Activated naive CD8-positive, alpha-beta T cell treated with anti-CD3 and anti-CD28 coated beads, Interleukin-2, amount 50 U/mL, for 24 hours (primary cell): Measurements from ENCODE around the gene ADRA1B.

Experiments
- ATAC-seq: fragments of 150-1000 bp; cut with Tn5 transposase; one replicate; pipeline ENCODE4 v1.10.0; 2021
- DNase-seq: peaks from one replicate; pipeline ENCODE4 v3.0.0; 2021
- H3K27ac Mint-ChIP-seq: one replicate; pipeline ENCODE4 v1.8.0; 2021; ENCODE audit warnings: mild to moderate bottlenecking, mixed read lengths
- H3K27me3 Mint-ChIP-seq: one replicate; pipeline ENCODE4 v1.8.0; 2021; ENCODE audit warnings: mixed read lengths
- H3K36me3 Mint-ChIP-seq: one replicate; pipeline ENCODE4 v1.8.0; 2021; ENCODE audit warnings: low read depth, mixed read lengths
- H3K4me1 Mint-ChIP-seq: one replicate; pipeline ENCODE4 v1.8.0; 2021; ENCODE audit warnings: mixed read lengths
- H3K4me3 Mint-ChIP-seq: one replicate; pipeline ENCODE4 v1.8.0; 2021; ENCODE audit warnings: mild to moderate bottlenecking, moderate library complexity, mixed read lengths
- H3K9me3 Mint-ChIP-seq: one replicate; pipeline ENCODE4 v1.8.0; 2021; ENCODE audit warnings: mixed read lengths

ADRA1B gene

GRCh38 chr5:159933531-159934485, 17.5 kb downstream of the ADRA1B start:
- ATAC-seq = no peak
- Mint-ChIP-seq H3K4me3 (no peak overlapping the region), H3K9me3 (no peaks in the 10 kb centered on the region), H3K4me1 (peaks cover 5% of the 10 kb centered on the region), H3K36me3 (no peaks in the 10 kb centered on the region), H3K27ac (no peak overlapping the region), H3K27me3 (peaks cover 41% of the 10 kb centered on the region)
- DNase-seq = no peak

- H3K36me3 Mint-ChIP-seq = no peaks in the 10 kb centered on the region
- peaks cover 35% of the 10 kb centered on the region for H3K27me3 Mint-ChIP-seq
- no peaks in the 10 kb centered on the region for H3K9me3 Mint-ChIP-seq
- H3K27ac Mint-ChIP-seq = no peak overlapping the region
- DNase-seq (no peak), ATAC-seq (no peak)
- no peak overlapping the region for H3K4me3 Mint-ChIP-seq
- H3K4me1 Mint-ChIP-seq = peaks cover 5% of the 10 kb centered on the region
These were observed 19.7 kb downstream of the ADRA1B start for GRCh38 chr5:159935946-159936345.

- peaks cover 5% of the 10 kb centered on the region for H3K4me1 Mint-ChIP-seq
- H3K4me3 Mint-ChIP-seq = no peak overlapping the region
- H3K9me3 Mint-ChIP-seq = no peaks in the 10 kb centered on the region
- ATAC-seq (no peak), DNase-seq (no peak)
- peaks cover 41% of the 10 kb centered on the region for H3K27me3 Mint-ChIP-seq
- H3K36me3 Mint-ChIP-seq = no peaks in the 10 kb centered on the region
- H3K27ac Mint-ChIP-seq = no peak overlapping the region
These were observed 20.5 kb downstream of the ADRA1B start for GRCh38 chr5:159936686-159937329.

DNA sequence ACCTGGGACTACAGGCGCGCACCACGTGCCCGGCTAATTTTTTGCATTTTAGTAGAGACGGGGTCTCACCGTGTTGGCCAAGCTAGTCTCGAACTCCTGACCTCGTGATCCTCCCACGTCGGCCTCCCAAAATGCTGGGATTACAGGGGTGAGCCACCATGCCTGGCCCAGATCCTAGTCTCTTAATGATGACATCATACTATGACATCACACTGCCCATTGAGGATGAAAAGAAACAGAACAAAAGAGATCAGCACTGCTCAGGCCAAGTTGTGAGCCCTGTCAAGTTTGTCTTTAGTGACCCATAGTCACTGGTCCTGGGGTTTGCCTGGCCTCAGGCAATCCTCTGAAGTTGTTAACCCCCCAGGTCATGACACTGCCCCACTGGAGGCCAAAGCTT, 21.3 kb downstream of the ADRA1B start:
- DNase-seq (no peak), ATAC-seq (no peak)
- Mint-ChIP-seq H3K27ac (no peak overlapping the region), H3K4me3 (no peak overlapping the region), H3K9me3 (no peaks in the 10 kb centered on the region), H3K27me3 (peaks cover 38% of the 10 kb centered on the region), H3K36me3 (no peaks in the 10 kb centered on the region), H3K4me1 (peaks cover 5% of the 10 kb centered on the region)

- H3K9me3 Mint-ChIP-seq = no peaks in the 10 kb centered on the region
- ATAC-seq (no peak), DNase-seq (no peak)
- H3K4me1 Mint-ChIP-seq = peaks cover 2% of the 10 kb centered on the region
- no peak overlapping the region for H3K4me3 Mint-ChIP-seq
- H3K27me3 Mint-ChIP-seq = peaks cover 29% of the 10 kb centered on the region
- H3K36me3 Mint-ChIP-seq = peaks cover 2% of the 10 kb centered on the region
- no peak overlapping the region for H3K27ac Mint-ChIP-seq
These were observed 27.0 kb downstream of the ADRA1B start for GRCh38 chr5:159943326-159943725.

GRCh38 chr5:159944056-159944600, 27.8 kb downstream of the ADRA1B start:
- no peak for DNase-seq
- Mint-ChIP-seq H3K36me3 (peaks cover 2% of the 10 kb centered on the region), H3K27ac (no peak overlapping the region), H3K4me1 (peaks cover 2% of the 10 kb centered on the region), H3K9me3 (no peaks in the 10 kb centered on the region), H3K4me3 (no peak overlapping the region), H3K27me3 (peaks cover 29% of the 10 kb centered on the region)
- no peak for ATAC-seq

DNA sequence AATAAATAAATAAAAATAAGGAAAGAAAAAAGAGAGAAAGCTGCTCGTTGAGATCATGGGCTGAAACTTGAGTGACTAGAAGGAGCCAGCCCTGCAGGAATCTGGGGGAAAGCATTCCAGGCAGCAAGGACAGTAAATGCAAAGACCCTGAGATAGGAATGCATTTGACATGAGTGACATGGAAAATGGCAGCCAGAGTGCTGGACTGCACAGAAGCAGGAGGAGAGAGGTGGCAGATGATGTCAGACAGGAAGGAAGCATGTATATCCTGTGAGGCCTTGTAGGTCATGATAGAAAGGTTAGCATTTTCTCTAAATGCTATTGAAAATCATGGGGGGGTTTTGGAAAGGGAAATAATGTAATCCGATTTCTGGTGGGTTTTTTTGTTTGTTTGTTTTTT, 29.1 kb downstream of the ADRA1B start:
- Mint-ChIP-seq H3K4me3 (no peak overlapping the region), H3K4me1 (peaks cover 2% of the 10 kb centered on the region), H3K9me3 (no peaks in the 10 kb centered on the region), H3K36me3 (peaks cover 2% of the 10 kb centered on the region), H3K27me3 (peaks cover 36% of the 10 kb centered on the region), H3K27ac (no peak overlapping the region)
- no peak for DNase-seq
- ATAC-seq = no peak

DNA sequence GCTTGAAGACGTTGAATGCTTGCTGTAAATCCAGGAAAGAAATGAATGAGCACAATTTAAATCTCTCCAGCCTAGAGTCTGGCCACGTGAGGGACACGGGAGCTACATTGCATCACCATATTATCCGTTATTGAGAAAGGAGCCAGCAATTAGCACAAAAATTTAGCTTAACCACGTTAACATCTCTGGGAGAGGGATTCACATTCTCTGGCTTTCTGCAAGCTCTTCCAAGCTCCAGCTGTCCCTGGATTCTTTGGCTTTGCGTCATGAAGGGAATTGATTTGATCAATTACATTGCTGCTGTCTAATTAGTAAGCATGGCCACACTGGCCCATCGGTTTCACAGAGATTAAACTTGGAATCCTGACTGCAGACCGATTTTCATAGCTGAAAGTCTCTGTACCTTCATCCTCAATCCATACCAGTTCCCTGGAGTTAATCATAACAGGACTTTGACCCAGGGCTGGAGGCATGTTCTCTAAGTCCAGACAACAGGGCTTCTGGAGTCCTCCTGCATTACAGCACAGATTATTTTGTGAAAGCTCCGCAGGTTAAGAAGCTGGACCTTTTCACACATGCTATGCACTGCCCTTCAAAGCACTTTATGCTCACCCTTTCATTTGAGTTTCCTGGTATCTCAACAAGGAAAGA, 31.6 kb downstream of the ADRA1B start:
- Mint-ChIP-seq H3K36me3 (peaks cover 2% of the 10 kb centered on the region), H3K9me3 (no peaks in the 10 kb centered on the region), H3K4me1 (peaks cover 2% of the 10 kb centered on the region), H3K4me3 (no peak overlapping the region), H3K27me3 (peaks cover 25% of the 10 kb centered on the region), H3K27ac (no peak overlapping the region)
- DNase-seq (no peak), ATAC-seq (no peak)

DNA sequence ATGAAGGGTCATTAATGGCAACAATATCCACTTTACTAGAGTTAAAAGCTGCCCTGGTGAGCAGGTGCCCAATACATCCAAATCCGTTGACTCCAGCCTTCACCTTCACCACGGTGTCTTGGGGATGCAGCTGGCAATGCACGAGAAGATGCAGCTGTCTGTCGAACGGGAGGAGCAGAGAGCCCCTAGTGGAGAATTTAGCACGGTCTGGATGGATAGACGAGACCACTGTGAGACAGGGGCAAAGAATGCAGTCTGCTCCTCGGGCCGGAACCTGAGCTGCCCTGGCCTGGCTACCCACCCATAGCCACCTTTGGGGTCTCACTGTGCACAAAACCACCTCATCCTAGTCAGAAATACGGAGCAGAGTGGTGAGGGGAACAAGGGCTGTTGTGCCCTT, 35.1 kb downstream of the ADRA1B start:
- DNase-seq = no peak
- Mint-ChIP-seq H3K4me3 (no peak overlapping the region), H3K9me3 (no peaks in the 10 kb centered on the region), H3K36me3 (no peaks in the 10 kb centered on the region), H3K4me1 (no peaks in the 10 kb centered on the region), H3K27ac (no peak overlapping the region), H3K27me3 (peaks cover 23% of the 10 kb centered on the region)
- ATAC-seq = peak; percentile 20

DNA sequence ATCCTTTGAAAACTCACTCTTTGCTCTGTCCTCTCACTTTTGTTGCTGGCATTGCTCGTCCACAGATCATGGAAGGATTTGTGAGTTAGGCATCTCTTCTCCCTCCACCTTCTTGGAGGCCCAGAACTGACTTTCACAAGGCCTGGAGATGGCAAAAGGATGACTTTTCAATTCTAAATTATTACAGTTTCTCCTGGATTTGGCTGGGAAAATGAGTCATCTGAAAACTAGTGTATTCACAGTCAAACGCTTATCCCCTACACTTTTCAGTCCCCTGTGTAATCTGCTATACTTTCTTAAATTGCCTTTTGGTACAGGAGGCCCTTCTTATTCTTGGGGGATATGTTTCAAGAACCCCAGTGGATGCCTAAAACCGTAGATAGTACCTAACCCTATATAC, 35.6 kb downstream of the ADRA1B start:
- H3K4me3 Mint-ChIP-seq = no peak overlapping the region
- ATAC-seq = no peak

DNA sequence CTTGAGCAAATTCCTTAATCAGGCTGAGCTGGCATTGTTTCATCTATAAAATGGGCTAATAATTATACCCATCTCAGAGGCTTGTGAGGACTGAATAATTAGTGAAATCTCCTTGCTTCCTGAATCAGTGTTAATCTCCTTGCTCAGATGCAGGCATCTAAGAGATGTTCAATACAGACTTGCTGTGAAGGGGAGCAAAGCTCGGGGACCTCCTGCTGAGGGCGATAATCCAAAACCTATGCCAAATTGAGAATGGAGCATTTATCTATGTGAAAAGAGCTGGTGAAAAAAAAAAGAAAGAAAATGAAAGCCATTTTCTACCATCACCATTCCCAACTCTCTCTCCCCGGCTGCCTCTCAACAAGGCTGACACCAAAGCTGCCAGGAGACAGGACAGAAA, 37.3 kb downstream of the ADRA1B start:
- H3K27me3 Mint-ChIP-seq = peaks cover 19% of the 10 kb centered on the region
- no peaks in the 10 kb centered on the region for H3K36me3 Mint-ChIP-seq
- H3K9me3 Mint-ChIP-seq = no peaks in the 10 kb centered on the region

More for the DNA sequence above, 35.6 kb downstream of the ADRA1B start:
- Mint-ChIP-seq H3K4me1 (no peaks in the 10 kb centered on the region), H3K9me3 (no peaks in the 10 kb centered on the region), H3K27me3 (peaks cover 20% of the 10 kb centered on the region), H3K36me3 (no peaks in the 10 kb centered on the region), H3K27ac (no peak overlapping the region)
- no peak for DNase-seq

DNA sequence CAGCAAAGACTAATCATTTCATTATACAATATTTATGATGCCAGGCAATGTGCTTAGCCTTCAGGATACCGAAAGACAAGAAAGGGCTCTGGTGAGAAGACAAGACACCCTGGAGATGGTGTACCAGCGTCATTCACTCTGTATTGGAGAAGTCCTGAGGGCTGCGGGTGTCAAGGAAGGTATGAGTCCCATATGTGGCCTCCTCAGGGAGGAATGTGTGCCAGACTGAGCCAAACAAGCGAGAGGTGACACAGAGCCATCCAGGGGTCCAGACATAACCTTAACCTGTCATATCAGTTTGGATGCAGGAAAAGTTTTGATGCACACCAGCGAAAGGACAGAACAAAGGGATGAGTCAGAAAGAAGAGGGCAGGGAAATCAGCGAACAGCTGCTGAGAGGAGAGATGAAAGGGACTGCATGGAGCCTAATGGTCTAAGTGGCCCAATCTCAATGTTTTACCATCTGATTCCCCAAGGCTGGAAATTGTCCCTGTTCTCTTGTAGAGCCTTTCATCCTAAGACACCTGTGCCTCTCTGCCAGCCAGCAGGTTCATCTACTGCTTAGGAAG, 38.9 kb downstream of the ADRA1B start:
- no peaks in the 10 kb centered on the region for H3K4me1 Mint-ChIP-seq
- no peak overlapping the region for H3K4me3 Mint-ChIP-seq
- H3K27ac Mint-ChIP-seq = no peak overlapping the region
- H3K27me3 Mint-ChIP-seq = peaks cover 6% of the 10 kb centered on the region
- no peaks in the 10 kb centered on the region for H3K9me3 Mint-ChIP-seq
- DNase-seq (no peak), ATAC-seq (no peak)
- no peaks in the 10 kb centered on the region for H3K36me3 Mint-ChIP-seq

More for the DNA sequence above, 37.3 kb downstream of the ADRA1B start:
- H3K4me1 Mint-ChIP-seq = no peaks in the 10 kb centered on the region
- no peak overlapping the region for H3K4me3 Mint-ChIP-seq
- DNase-seq (no peak), ATAC-seq (no peak)
- no peak overlapping the region for H3K27ac Mint-ChIP-seq

DNA sequence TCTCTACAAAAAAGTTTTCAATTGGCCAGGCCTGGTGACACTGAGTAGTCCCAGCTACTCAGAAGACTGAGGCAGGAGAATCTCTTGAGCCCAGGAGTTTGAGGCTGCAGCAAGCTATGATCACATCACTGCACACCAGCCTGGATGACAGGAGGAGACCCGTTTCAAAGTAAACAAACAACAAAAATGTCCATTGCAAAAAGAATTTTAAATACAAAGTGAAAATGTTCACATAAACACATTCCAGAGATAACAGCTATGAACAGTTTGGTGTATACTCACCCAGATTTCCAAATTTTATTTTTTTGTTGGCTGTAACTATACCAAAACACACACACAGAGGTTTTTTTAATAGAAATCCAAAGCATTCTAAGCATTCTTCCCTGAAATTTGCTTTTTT, 39.8 kb downstream of the ADRA1B start:
- ATAC-seq (no peak), DNase-seq (no peak)
- no peak overlapping the region for H3K4me3 Mint-ChIP-seq
- H3K36me3 Mint-ChIP-seq = no peaks in the 10 kb centered on the region
- H3K27ac Mint-ChIP-seq = no peak overlapping the region
- H3K9me3 Mint-ChIP-seq = no peaks in the 10 kb centered on the region
- no peaks in the 10 kb centered on the region for H3K4me1 Mint-ChIP-seq
- H3K27me3 Mint-ChIP-seq = peaks cover 6% of the 10 kb centered on the region
